Neural progenitor cell (in vitro differentiated cells): ENCODE results near the gene TUBGCP3.

ENCODE experiments used
- CTCF ChIP-seq: fragments of 200-600 bp; sonication (generic); IDR thresholded peaks from 2 replicates; pipeline ENCODE4 v1.5.1; 2017; ENCODE audit warnings: antibody characterized with exemption, mild to moderate bottlenecking
- EZH2phosphoT487 ChIP-seq: fragments of 200-600 bp; sonication (generic); IDR thresholded peaks from 2 replicates; pipeline ENCODE4 v1.6.1; 2017; ENCODE audit warnings: antibody characterized with exemption

GRCh38 chr13:112601371-112601770 lies 13.4 kb upstream of the TUBGCP3 start:
- TF ChIP-seq CTCF (no peak), EZH2phosphoT487 (no peak)
